GM23338 (cell line): ENCODE results near the gene PTPA. TPM values are rescaled to one million over a fixed set of nuclear protein-coding genes. Genes with fewer than 3 reads are reported as not detected.
"Not testable (repeated sequence)": the region's sequence is repeated elsewhere in the genome, so short reads cannot be mapped to it uniquely, and the experiment has no call there.

Source experiments
- ATAC-seq: fragments of 200-7000 bp; cut with Tn5 transposase; 3 replicates; pipeline ENCODE4 v1.9.1; 2020
- DNase-seq: peaks from one replicate; pipeline ENCODE4 v3.0.0-alpha.2; 2015; ENCODE audit warnings: low spot score
- H2AFZ ChIP-seq: fragments of 200-600 bp; sonication (generic); 2 replicates; pipeline ENCODE4 v1.8.0; 2016; ENCODE audit warnings: antibody characterized with exemption, mild to moderate bottlenecking, moderate library complexity
- H3F3A ChIP-seq: fragments of 200-600 bp; sonication (generic); replicated peaks from 2 replicates; pipeline ENCODE4 v1.8.0; 2017; ENCODE audit warnings: antibody characterized with exemption, mixed run types, low read depth
- H3K27ac ChIP-seq: fragments of 200-600 bp; sonication (generic); 2 replicates; pipeline ENCODE4 v1.6.1; 2016; ENCODE audit warnings: low read depth
- H3K27me3 ChIP-seq: fragments of 200-600 bp; sonication (generic); 2 replicates; pipeline ENCODE4 v1.8.0; 2016; ENCODE audit warnings: mild to moderate bottlenecking, mixed run types, moderate library complexity; ENCODE audit not compliant: insufficient read depth
- H3K36me3 ChIP-seq: fragments of 200-600 bp; sonication (generic); 2 replicates; pipeline ENCODE4 v1.8.0; 2016; ENCODE audit warnings: mild to moderate bottlenecking; ENCODE audit not compliant: insufficient read depth
- H3K4me1 ChIP-seq: fragments of 200-600 bp; sonication (generic); 2 replicates; pipeline ENCODE4 v1.8.0; 2016; ENCODE audit warnings: mild to moderate bottlenecking, moderate library complexity; ENCODE audit not compliant: insufficient read depth
- H3K4me2 ChIP-seq: fragments of 200-600 bp; sonication (generic); 2 replicates; pipeline ENCODE4 v1.7.1; 2017; ENCODE audit warnings: mixed run types
- H3K4me3 ChIP-seq: fragments of 200-600 bp; sonication (generic); 2 replicates; pipeline ENCODE4 v1.6.1; 2016; ENCODE audit warnings: mixed run types
- H3K79me2 ChIP-seq: fragments of 200-600 bp; sonication (generic); replicated peaks from 2 replicates; pipeline ENCODE4 v1.8.0; 2017; ENCODE audit warnings: mild to moderate bottlenecking; ENCODE audit not compliant: insufficient read depth
- H3K9me2 ChIP-seq: fragments of 200-600 bp; sonication (generic); 2 replicates; pipeline ENCODE4 v1.8.0; 2017; ENCODE audit not compliant: insufficient read depth
- H4K20me1 ChIP-seq: fragments of 200-600 bp; sonication (generic); replicated peaks from 2 replicates; pipeline ENCODE4 v1.8.0; 2017; ENCODE audit warnings: mild to moderate bottlenecking; ENCODE audit not compliant: insufficient read depth
- H3K27ac Mint-ChIP-seq: 2 replicates; pipeline ENCODE4 v1.8.0; 2020; ENCODE audit warnings: inconsistent platforms, mild to moderate bottlenecking, moderate library complexity, mixed read lengths
- H3K27me3 Mint-ChIP-seq: 3 replicates; pipeline ENCODE4 v1.8.0; 2022; ENCODE audit warnings: low read depth, mild to moderate bottlenecking, moderate library complexity, mixed read lengths, inconsistent platforms; ENCODE audit not compliant: insufficient read depth, poor library complexity
- H3K36me3 Mint-ChIP-seq: 3 replicates; pipeline ENCODE4 v1.8.0; 2021; ENCODE audit warnings: low read depth, mild to moderate bottlenecking, inconsistent platforms, moderate library complexity, mixed read lengths
- H3K4me1 Mint-ChIP-seq: 3 replicates; pipeline ENCODE4 v1.8.0; 2020; ENCODE audit warnings: mild to moderate bottlenecking, inconsistent platforms, mixed read lengths
- H3K4me3 Mint-ChIP-seq: 3 replicates; pipeline ENCODE4 v1.8.0; 2021; ENCODE audit warnings: moderate library complexity, mild to moderate bottlenecking, inconsistent platforms, mixed read lengths
- H3K9me3 Mint-ChIP-seq: 3 replicates; pipeline ENCODE4 v1.8.0; 2020; ENCODE audit warnings: moderate library complexity, mild to moderate bottlenecking, inconsistent platforms, mixed read lengths
- CREB1 ChIP-seq: fragments of 250-450 bp; sonication (Bioruptor Pico); IDR thresholded peaks from 2 replicates; pipeline ENCODE4 v1.5.0; 2020; ENCODE audit warnings: low read depth, mild to moderate bottlenecking, moderate library complexity
- EZH2 ChIP-seq: fragments of 200-600 bp; sonication (generic); IDR thresholded peaks from one replicate; pipeline ENCODE4 v1.8.0; 2017; ENCODE audit warnings: antibody characterized with exemption, mild to moderate bottlenecking, low read depth; ENCODE audit not compliant: unreplicated experiment
- EZH2phosphoT487 ChIP-seq: fragments of 200-600 bp; sonication (generic); IDR thresholded peaks from one replicate; pipeline ENCODE4 v1.8.1; 2018; ENCODE audit warnings: antibody characterized with exemption; ENCODE audit not compliant: unreplicated experiment
- NANOG ChIP-seq: IDR thresholded peaks from 2 replicates; pipeline ENCODE4 v1.6.1; 2016; ENCODE audit warnings: antibody characterized with exemption, borderline replicate concordance
- REST ChIP-seq: IDR thresholded peaks from one replicate; pipeline ENCODE4 v1.6.1; 2018; ENCODE audit warnings: antibody characterized with exemption; ENCODE audit not compliant: unreplicated experiment
- ZNF114 ChIP-seq: fragments of 250-450 bp; sonication (Bioruptor Pico); IDR thresholded peaks from 2 replicates; pipeline ENCODE4 v1.5.0; 2020; ENCODE audit warnings: mild to moderate bottlenecking, moderate library complexity
- polyA plus RNA-seq: library from polyadenylated mRNA; unstranded; fragments of >200 nt; fragmentation: Nextera tagmentation; extraction: Ambion mirVana; gene quantifications from 2 replicates; pipeline ENCODE4 v1.2.1, GENCODE V29; 2016
- total RNA-seq: library from RNA; depleted of rRNA; stranded (reverse); fragments of >200 nt; shearing (Covaris generic); gene quantifications from 2 replicates; pipeline ENCODE4 v1.2.3, GENCODE V29; 2014; rRNA removed

The PTPA gene
- total and polyA plus RNA-seq, 2 experiments from 2014 or later, result 53.9 to 122 TPM

- H3K27me3 ChIP-seq, result peaks cover 26% of the 10 kb centered on the region
- not testable (repeated sequence) for H2AFZ ChIP-seq, H3K9me2 ChIP-seq, H3K4me3 Mint-ChIP-seq, H4K20me1 ChIP-seq, H3K27ac Mint-ChIP-seq, H3K4me1 ChIP-seq, H3K79me2 ChIP-seq, H3K36me3 Mint-ChIP-seq, ATAC-seq, H3K4me2 ChIP-seq, H3K9me3 Mint-ChIP-seq, H3K36me3 ChIP-seq, H3K27ac ChIP-seq, H3F3A ChIP-seq, DNase-seq, H3K4me3 ChIP-seq
- Mint-ChIP-seq H3K27me3 (peaks cover 30% of the 10 kb centered on the region), H3K4me1 (peaks cover 13% of the 10 kb centered on the region)
Measured at GRCh38 chr9:129197045-129197444, 85.8 kb downstream of the PTPA start.

- Histone ChIP-seq H3K4me3 (no peak overlapping the region), H3K79me2 (no peaks in the 10 kb centered on the region), H3K36me3 (no peaks in the 10 kb centered on the region), H3K4me1 (peaks cover 2% of the 10 kb centered on the region; the same call in 1 of the 2 replicates), H2AFZ (no peak overlapping the region), H3K27ac (no peak overlapping the region), H3K27me3 (peaks cover 26% of the 10 kb centered on the region), H4K20me1 (no peaks in the 10 kb centered on the region), H3F3A (no peaks in the 10 kb centered on the region; the same call in 1 of the 2 replicates), H3K4me2 (no peak overlapping the region), H3K9me2 (no peaks in the 10 kb centered on the region)
- H3K27ac Mint-ChIP-seq, result no peak overlapping the region
- DNase-seq, result no peak
- H3K4me3 Mint-ChIP-seq, result no peak overlapping the region
- peaks cover 13% of the 10 kb centered on the region for H3K4me1 Mint-ChIP-seq
- H3K27me3 Mint-ChIP-seq, result peaks cover 31% of the 10 kb centered on the region
- H3K36me3 Mint-ChIP-seq, result no peaks in the 10 kb centered on the region; the same call in 2 of the 3 replicates
- ATAC-seq, result no peak
- TF ChIP-seq ZNF114 (CRISPR knock-in tag), result no peak
- no peak for TF ChIP-seq CREB1 (CRISPR knock-in tag)
- no peak for TF ChIP-seq EZH2
- TF ChIP-seq EZH2phosphoT487, result no peak
- TF ChIP-seq REST, result no peak
- TF ChIP-seq NANOG, result no peak
- no peaks in the 10 kb centered on the region; the same call in 2 of the 3 replicates for H3K9me3 Mint-ChIP-seq
Measured at GRCh38 chr9:129197978-129198318, 86.7 kb downstream of the PTPA start.

Other genes with a start within 250 kb of the PTPA start
- gene KYAT1, start 229.5 kb upstream of the PTPA start, total RNA-seq, result 29.8 and 34.0 TPM in 2 replicates
- gene KYAT1, start 229.5 kb upstream of the PTPA start, polyA plus RNA-seq, result 23.0 and 26.1 TPM in 2 replicates
- gene LRRC8A, start 229.3 kb upstream of the PTPA start, total RNA-seq, result 75.7 and 80.5 TPM in 2 replicates
- 35.3 and 37.3 TPM in 2 replicates for gene LRRC8A, start 229.3 kb upstream of the PTPA start, polyA plus RNA-seq
- gene PHYHD1, start 190.4 kb upstream of the PTPA start, total RNA-seq, result 4.1 and 10.4 TPM in 2 replicates
- 16.8 and 23.4 TPM in 2 replicates for gene PHYHD1, start 190.4 kb upstream of the PTPA start, polyA plus RNA-seq
- 20.2 and 21.3 TPM in 2 replicates for gene DOLK, start 163.8 kb upstream of the PTPA start, total RNA-seq
- gene DOLK, start 163.8 kb upstream of the PTPA start, polyA plus RNA-seq, result 9.8 and 10.3 TPM in 2 replicates
- 107 and 117 TPM in 2 replicates for gene NUP188, start 163.7 kb upstream of the PTPA start, total RNA-seq
- 25.5 and 28.4 TPM in 2 replicates for gene NUP188, start 163.7 kb upstream of the PTPA start, polyA plus RNA-seq
- 64.3 and 68.0 TPM in 2 replicates for gene SH3GLB2, start 83.1 kb upstream of the PTPA start, total RNA-seq
- gene SH3GLB2, start 83.1 kb upstream of the PTPA start, polyA plus RNA-seq, result 21.9 and 22.8 TPM in 2 replicates
- gene MIGA2, start 74.8 kb upstream of the PTPA start, total RNA-seq, result 37.1 and 47.8 TPM in 2 replicates
- 15.3 and 19.3 TPM in 2 replicates for gene MIGA2, start 74.8 kb upstream of the PTPA start, polyA plus RNA-seq
- gene DOLPP1, start 30.3 kb upstream of the PTPA start, total RNA-seq, result 30.0 and 31.9 TPM in 2 replicates
- gene DOLPP1, start 30.3 kb upstream of the PTPA start, polyA plus RNA-seq, result 20.5 and 23.3 TPM in 2 replicates
- gene CRAT, start 622 bp upstream of the PTPA start, total RNA-seq, result 9.9 TPM in 2 replicates
- gene CRAT, start 622 bp upstream of the PTPA start, polyA plus RNA-seq, result 3.7 and 4.6 TPM in 2 replicates
- gene IER5L, start 66.8 kb downstream of the PTPA start, total RNA-seq, result 0.90 and 1.2 TPM in 2 replicates
- gene IER5L, start 66.8 kb downstream of the PTPA start, polyA plus RNA-seq, result 0.19 and 0.24 TPM in 2 replicates